ENCODE measurements around the gene NOS1AP.

NOS1AP gene

GRCh38 chr1:162294015-162294414 is 224.5 kb downstream of the NOS1AP start:
- no peak for TF ChIP-seq POLR2A (IDR thresholded peaks at IDR 0.05; ENCODE audit: low read depth, low read length)
- FAIRE-seq (no peak), DNase-seq (ENCODE audit: insufficient read length, low spot score) (no peak)

GRCh38 chr1:162297208-162297607 is 227.7 kb downstream of the NOS1AP start:
- FAIRE-seq (no peak), DNase-seq (ENCODE audit: insufficient read length, low spot score) (no peak)
- TF ChIP-seq POLR2A (IDR thresholded peaks at IDR 0.05; ENCODE audit: low read depth, low read length): no peak

- no peak for FAIRE-seq
- no peak for TF ChIP-seq POLR2A (IDR thresholded peaks at IDR 0.05; ENCODE audit: low read depth, low read length)
- no peak for DNase-seq (ENCODE audit: insufficient read length, low spot score)
These were observed 228.8 kb downstream of the NOS1AP start for GRCh38 chr1:162298266-162298665.

GRCh38 chr1:162299018-162299417 is 229.5 kb downstream of the NOS1AP start:
- FAIRE-seq: no peak
- TF ChIP-seq POLR2A (IDR thresholded peaks at IDR 0.05; ENCODE audit: low read depth, low read length): no peak
- DNase-seq (ENCODE audit: insufficient read length, low spot score): no peak

GRCh38 chr1:162300057-162300917 is 230.8 kb downstream of the NOS1AP start:
- TF ChIP-seq POLR2A (IDR thresholded peaks at IDR 0.05; ENCODE audit: low read depth, low read length): no peak
- DNase-seq (ENCODE audit: insufficient read length, low spot score): no peak
- FAIRE-seq: no peak

GRCh38 chr1:162301696-162302095 is 232.2 kb downstream of the NOS1AP start:
- FAIRE-seq (no peak), DNase-seq (ENCODE audit: insufficient read length, low spot score) (no peak)
- TF ChIP-seq POLR2A (IDR thresholded peaks at IDR 0.05; ENCODE audit: low read depth, low read length): no peak

- TF ChIP-seq POLR2A (IDR thresholded peaks at IDR 0.05; ENCODE audit: low read depth, low read length): no peak
- peak; percentile 23 for FAIRE-seq
- no peak for DNase-seq (ENCODE audit: insufficient read length, low spot score)
These were observed 233.0 kb downstream of the NOS1AP start for GRCh38 chr1:162302306-162303003.

- no peak for TF ChIP-seq POLR2A (IDR thresholded peaks at IDR 0.05; ENCODE audit: low read depth, low read length)
- FAIRE-seq (no peak), DNase-seq (ENCODE audit: insufficient read length, low spot score) (no peak)
These were observed 233.5 kb downstream of the NOS1AP start for GRCh38 chr1:162303004-162303344.

GRCh38 chr1:162304736-162305135 is 235.2 kb downstream of the NOS1AP start:
- DNase-seq (ENCODE audit: insufficient read length, low spot score) (no peak), FAIRE-seq (no peak)
- TF ChIP-seq POLR2A (IDR thresholded peaks at IDR 0.05; ENCODE audit: low read depth, low read length): no peak

- no peak for TF ChIP-seq POLR2A (IDR thresholded peaks at IDR 0.05; ENCODE audit: low read depth, low read length)
- no peak for DNase-seq (ENCODE audit: insufficient read length, low spot score)
- peak; percentile 58 for FAIRE-seq
These were observed 236.5 kb downstream of the NOS1AP start for GRCh38 chr1:162305969-162306368.

GRCh38 chr1:162310337-162310736 is 240.8 kb downstream of the NOS1AP start:
- no peak for TF ChIP-seq POLR2A (IDR thresholded peaks at IDR 0.05; ENCODE audit: low read depth, low read length)
- no peak for DNase-seq (ENCODE audit: insufficient read length, low spot score)
- FAIRE-seq: no peak

- FAIRE-seq (no peak), DNase-seq (ENCODE audit: insufficient read length, low spot score) (no peak)
- no peak for TF ChIP-seq POLR2A (IDR thresholded peaks at IDR 0.05; ENCODE audit: low read depth, low read length)
These were observed 244.7 kb downstream of the NOS1AP start for GRCh38 chr1:162314206-162314605.

GRCh38 chr1:162315673-162316072 is 246.2 kb downstream of the NOS1AP start:
- TF ChIP-seq POLR2A (IDR thresholded peaks at IDR 0.05; ENCODE audit: low read depth, low read length): no peak
- FAIRE-seq (no peak), DNase-seq (ENCODE audit: insufficient read length, low spot score) (no peak)

- FAIRE-seq (no peak), DNase-seq (ENCODE audit: insufficient read length, low spot score) (no peak)
- no peak for TF ChIP-seq POLR2A (IDR thresholded peaks at IDR 0.05; ENCODE audit: low read depth, low read length)
These were observed 246.7 kb downstream of the NOS1AP start for GRCh38 chr1:162316187-162316586.

GRCh38 chr1:162317621-162318020 is 248.1 kb downstream of the NOS1AP start:
- DNase-seq (ENCODE audit: insufficient read length, low spot score) (no peak), FAIRE-seq (no peak)

More at GRCh38 chr1:162317621-162318020, 248.1 kb downstream of the NOS1AP start:
- TF ChIP-seq POLR2A (IDR thresholded peaks at IDR 0.05; ENCODE audit: low read depth, low read length): no peak

Data from H54 (cell line).